ENCODE results near the gene SLC29A2.

SLC29A2 gene

DNA sequence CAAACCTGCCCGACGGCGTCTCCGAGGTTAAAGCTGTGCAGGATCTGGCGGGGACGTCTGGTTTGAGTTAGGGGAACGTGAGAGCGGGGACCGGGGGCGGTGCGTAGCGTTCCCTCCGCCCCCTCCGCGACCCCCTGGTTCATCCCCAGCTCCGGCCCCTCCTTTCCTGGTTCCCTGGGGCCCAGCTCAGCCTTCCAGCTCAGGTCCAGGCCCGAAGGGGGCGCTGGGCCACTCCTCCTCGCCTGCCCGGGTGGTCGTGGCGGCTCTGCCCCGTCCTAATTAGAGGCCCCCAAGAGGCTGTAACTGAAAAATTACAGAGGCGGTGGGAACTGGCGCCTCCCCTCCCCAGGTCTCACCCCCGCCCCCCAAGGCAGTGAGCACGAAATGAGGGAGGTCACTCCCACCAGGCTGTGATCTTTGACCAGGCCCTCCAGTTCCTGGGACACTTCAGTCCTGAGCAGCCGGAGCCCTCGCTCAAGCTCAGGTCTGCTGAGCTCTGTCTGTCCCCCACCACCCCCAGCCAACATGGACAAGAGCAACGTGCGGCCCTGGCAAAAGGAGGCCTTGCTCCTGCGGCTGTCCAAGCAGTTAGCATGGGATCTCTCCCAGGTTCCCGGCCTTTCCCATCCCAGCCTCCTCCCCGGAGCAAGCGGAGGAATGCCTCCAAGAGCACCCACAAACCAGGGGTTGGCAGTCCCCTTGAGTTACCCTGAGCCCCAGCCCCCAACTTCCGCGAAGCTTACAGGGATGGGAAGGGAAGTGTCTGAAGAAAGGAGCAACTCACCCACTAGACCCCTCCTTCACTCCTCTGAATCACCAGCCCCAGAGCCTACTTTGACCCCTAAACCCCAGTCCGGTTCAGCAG is 58.0 kb downstream of the SLC29A2 start:
- Histone ChIP-seq H3K27ac (ENCODE audit: low read depth, low read length) (peak overlapping the region; percentile 72; the same call in 1 of the 2 replicates), H3K4me1 (ENCODE audit: control insufficient read depth, insufficient read depth, low read length) (peaks cover 35% of the 10 kb centered on the region), H3K27me3 (ENCODE audit: control insufficient read depth, insufficient read depth, low read length) (no peaks in the 10 kb centered on the region; the same call in 1 of the 2 replicates), H3K9ac (ENCODE audit: low read length) (peak overlapping the region; percentile 59), H3K4me3 (ENCODE audit: low read depth, low read length) (peak overlapping the region; percentile 56), H3K36me3 (ENCODE audit: control insufficient read depth, insufficient read depth, low read length) (no peaks in the 10 kb centered on the region), H3K9me3 (ENCODE audit: control insufficient read depth, insufficient read depth, low read depth, low read length) (no peaks in the 10 kb centered on the region)

DNA sequence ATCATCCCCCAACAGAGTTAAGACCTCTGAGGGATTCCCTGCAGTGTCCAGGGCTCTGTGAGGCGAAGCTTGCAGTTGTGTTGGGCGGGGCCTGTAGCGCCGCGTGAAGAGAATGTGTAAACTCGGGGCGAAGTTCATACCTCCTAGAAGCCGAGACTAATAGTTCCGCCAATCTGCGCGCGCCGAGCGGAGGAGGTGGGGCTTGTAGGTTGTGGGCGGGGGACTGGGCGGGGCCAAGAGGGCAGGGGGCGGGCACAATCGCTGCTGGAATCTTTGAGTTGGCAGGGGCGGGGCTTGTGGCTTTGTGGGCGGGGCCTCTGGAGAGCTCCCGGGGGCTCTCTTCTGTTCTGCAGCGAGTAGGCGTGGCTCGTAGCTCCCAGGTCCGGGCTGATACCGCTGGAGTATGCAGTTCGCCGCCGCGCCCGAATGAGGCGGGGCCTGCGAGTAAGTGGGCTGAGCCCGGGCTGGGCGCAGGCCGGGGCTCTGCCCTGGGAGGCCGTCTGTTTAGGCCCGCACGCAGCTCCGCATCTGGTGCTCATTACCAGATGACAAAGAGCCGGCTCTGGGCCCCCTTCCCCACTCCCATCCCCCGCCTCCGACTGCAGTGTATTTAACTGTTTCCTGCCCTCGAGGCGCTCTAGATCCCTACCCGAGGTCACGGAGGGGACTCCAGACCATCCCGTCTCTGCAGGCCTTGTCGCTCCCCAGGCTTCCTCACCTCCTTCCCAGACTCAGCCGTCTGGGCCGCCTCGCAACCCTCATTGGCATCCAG is 58.8 kb downstream of the SLC29A2 start:
- peaks cover 27% of the 10 kb centered on the region for H3K4me1 ChIP-seq (ENCODE audit: control insufficient read depth, insufficient read depth, low read length)
- H3K4me3 ChIP-seq (ENCODE audit: low read depth, low read length), result peak overlapping the region; percentile 74
- H3K9ac ChIP-seq (ENCODE audit: low read length), result peak overlapping the region; percentile 47
- H3K27ac ChIP-seq (ENCODE audit: low read depth, low read length), result peak overlapping the region; percentile 72; the same call in 1 of the 2 replicates
- no peaks in the 10 kb centered on the region for H3K9me3 ChIP-seq (ENCODE audit: control insufficient read depth, insufficient read depth, low read depth, low read length)
- H3K36me3 ChIP-seq (ENCODE audit: control insufficient read depth, insufficient read depth, low read length), result no peaks in the 10 kb centered on the region
- no peaks in the 10 kb centered on the region; the same call in 1 of the 2 replicates for H3K27me3 ChIP-seq (ENCODE audit: control insufficient read depth, insufficient read depth, low read length)
